GM18498 (cell line): ENCODE data around the gene CAMK2B.
A peak's percentile ranks its signal among the peaks of the same experiment; 100 is the strongest.

ENCODE experiments used
- ATAC-seq: cut with Tn5 transposase; IDR thresholded peaks from one replicate; pipeline ENCODE4 v1.9.1; 2021; ENCODE audit warnings: mild to moderate bottlenecking, moderate library complexity; ENCODE audit not compliant: unreplicated experiment

The CAMK2B gene

GRCh38 chr7:44310221-44310848 is 15.1 kb downstream of the CAMK2B start:
- no peak for ATAC-seq

GRCh38 chr7:44309271-44310091 is 15.9 kb downstream of the CAMK2B start:
- peak; percentile 55 for ATAC-seq

GRCh38 chr7:44308596-44309270 is 16.7 kb downstream of the CAMK2B start:
- ATAC-seq: no peak

- no peak for ATAC-seq
These were observed 17.3 kb downstream of the CAMK2B start for GRCh38 chr7:44307905-44308595.

GRCh38 chr7:44307301-44307900 is 18.0 kb downstream of the CAMK2B start:
- no peak for ATAC-seq

- ATAC-seq: no peak
These were observed 18.8 kb downstream of the CAMK2B start for GRCh38 chr7:44306606-44307005.

- ATAC-seq: no peak
These were observed 19.6 kb downstream of the CAMK2B start for GRCh38 chr7:44305564-44306507.

GRCh38 chr7:44294325-44295069 is 30.9 kb downstream of the CAMK2B start:
- ATAC-seq: no peak

GRCh38 chr7:44293561-44294324 is 31.7 kb downstream of the CAMK2B start:
- ATAC-seq: no peak

GRCh38 chr7:44292876-44293560 is 32.4 kb downstream of the CAMK2B start:
- ATAC-seq: no peak

GRCh38 chr7:44292420-44292817 is 33.0 kb downstream of the CAMK2B start:
- no peak for ATAC-seq

- ATAC-seq: no peak
These were observed 33.5 kb downstream of the CAMK2B start for GRCh38 chr7:44291733-44292419.

- ATAC-seq: no peak
These were observed 34.2 kb downstream of the CAMK2B start for GRCh38 chr7:44291066-44291732.

GRCh38 chr7:44290252-44290620 is 35.2 kb downstream of the CAMK2B start:
- ATAC-seq: no peak

- ATAC-seq: no peak
These were observed 35.8 kb downstream of the CAMK2B start for GRCh38 chr7:44289341-44290251.
